NCI-H345 treated with DMSO at 0.1 percent for 48 hours (cell line): ENCODE data around the gene HEPHL1.
A peak's percentile ranks its signal among the peaks of the same experiment; 100 is the strongest.
"Not testable (repeated sequence)": the region's sequence is repeated elsewhere in the genome, so short reads cannot be mapped to it uniquely, and the experiment has no call there.

Experiments used
- DNase-seq: peaks from one replicate; lab custom pipeline; 2025; ENCODE audit not compliant: unreplicated experiment; lab: John Stamatoyannopoulos, UW

Gene HEPHL1

DNA sequence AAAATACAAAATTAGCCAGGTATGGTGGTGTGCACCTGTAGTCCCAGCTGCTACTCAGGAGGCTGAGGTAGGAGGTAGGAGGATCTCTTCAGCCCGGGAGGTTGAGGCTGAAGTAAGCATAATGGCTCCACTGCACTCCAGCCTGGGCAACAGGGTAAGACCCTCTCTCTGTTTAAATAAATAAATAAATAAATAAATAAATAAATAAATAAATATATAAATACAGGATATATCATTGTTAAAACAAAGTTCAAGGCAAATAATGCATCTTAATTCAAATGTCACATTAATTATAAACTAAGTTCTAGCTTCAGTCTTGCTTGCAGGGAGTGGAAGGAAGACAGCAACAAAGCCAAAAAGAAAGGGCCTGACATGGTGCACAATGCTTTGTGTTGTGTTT lies 63.0 kb downstream of the HEPHL1 start:
- no peak for DNase-seq

DNA sequence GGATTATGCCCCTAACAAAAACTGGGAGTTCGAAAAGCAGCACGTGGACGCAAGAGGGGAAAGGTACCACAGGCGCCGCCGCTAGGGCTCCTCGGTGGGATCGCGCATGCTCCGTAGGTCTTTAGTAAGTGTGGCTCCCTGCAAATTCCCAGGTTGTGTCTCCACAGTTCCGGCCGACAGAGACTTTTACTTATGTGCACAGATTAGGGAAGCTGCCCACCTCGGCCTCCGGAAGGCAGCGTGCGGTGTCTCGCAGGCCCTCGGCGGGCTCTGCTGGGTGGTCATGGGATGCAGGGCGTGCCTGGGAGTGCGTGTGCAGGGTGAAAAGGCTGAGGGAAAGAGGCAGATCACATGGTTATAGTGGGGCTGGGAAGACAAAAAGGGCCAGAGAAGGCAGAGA lies 67.8 kb downstream of the HEPHL1 start:
- DNase-seq: no peak

DNA sequence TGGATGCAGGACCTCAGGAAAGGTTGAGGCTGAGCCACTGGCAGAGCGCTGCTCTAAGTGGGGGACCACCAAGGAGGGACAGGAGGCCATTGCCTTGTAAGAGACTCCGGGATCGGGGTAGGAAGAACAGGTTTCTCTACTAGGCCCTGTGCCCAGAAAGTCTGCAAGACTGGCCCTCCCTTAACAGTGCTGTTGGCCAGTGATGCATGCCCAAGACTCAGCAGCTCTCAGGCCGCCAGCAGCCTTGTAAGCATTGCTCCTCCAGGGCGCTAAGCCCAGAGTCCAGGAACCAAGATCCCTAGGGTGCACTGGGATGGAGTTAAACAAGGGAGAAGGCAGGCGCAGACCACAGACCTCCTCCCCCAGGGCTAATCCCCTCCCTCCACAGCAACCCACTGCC lies 68.2 kb downstream of the HEPHL1 start:
- no peak for DNase-seq

DNA sequence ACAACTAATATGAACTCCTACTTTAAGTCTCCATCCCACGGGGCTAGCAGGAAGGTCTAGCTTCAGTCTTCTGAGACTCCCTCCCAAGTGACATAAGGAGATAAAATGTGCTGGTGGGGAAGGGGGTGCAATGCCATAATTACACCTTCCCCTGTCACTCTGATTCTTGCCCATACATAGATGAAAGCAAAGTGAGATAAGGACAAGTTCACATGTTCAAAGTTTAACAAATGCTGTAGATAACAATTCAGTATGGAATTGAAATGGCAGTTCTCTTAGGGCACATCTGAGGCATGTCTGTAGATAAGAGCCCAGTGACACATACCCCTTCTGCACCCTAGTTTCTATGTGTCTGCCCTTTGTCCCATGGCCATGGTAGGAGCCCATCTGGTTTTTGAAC lies 69.2 kb downstream of the HEPHL1 start:
- no peak for DNase-seq

DNA sequence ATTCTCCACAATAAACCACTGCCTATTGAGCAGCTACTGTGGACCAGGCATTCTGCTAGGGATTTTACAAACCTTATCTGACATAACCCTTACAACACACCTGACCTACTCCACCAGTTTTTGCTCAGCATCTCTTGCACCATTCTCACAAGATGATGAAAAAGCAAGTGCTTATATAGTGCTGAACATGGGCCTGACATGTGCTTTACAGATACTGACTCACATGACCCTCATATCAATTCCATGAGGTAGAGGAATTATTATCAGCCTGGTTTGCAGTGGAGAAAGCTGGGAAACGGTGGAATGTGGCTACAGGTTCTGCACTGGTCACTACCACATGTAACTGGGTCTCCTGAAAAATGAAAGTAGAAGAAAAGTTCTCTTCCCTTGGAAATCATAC lies 69.9 kb downstream of the HEPHL1 start:
- no peak for DNase-seq

DNA sequence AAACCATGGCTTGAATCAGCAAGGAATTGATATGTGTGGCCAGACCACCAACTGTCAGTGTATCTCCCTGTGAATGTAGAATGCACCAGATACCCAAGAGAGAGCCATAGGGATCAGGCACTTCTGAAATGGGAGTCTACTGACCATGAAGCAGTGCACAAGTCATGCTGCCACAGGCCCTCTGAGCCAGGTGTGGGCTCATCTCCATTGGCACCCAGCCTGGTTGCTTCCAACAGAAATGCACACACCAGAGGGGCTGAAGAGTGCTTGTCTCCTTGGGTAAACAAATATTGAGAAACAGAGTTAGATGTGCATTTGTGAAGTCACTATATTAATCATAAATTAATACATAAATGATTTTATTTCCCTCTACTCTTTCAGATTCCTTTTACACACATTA lies 79.1 kb downstream of the HEPHL1 start:
- peak; percentile 77 for DNase-seq

DNA sequence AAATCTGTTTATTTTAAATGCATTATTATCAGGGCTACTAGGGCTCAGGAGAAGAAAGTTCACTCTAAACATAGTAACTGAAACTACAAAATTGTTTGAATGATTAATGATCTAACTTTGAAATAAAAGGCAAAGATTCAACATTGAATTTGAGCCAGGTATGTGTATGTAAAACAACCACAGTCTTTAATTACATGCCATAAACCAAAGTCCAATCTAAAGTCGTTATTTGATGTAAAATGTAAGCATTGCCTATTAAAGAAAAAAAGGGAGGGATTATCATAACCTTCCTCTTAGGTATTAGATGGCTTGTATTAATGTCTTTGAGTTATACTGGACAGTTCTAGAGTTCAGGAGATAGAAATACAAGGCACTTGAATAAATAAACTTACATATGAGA lies 82.3 kb downstream of the HEPHL1 start:
- no peak for DNase-seq

DNA sequence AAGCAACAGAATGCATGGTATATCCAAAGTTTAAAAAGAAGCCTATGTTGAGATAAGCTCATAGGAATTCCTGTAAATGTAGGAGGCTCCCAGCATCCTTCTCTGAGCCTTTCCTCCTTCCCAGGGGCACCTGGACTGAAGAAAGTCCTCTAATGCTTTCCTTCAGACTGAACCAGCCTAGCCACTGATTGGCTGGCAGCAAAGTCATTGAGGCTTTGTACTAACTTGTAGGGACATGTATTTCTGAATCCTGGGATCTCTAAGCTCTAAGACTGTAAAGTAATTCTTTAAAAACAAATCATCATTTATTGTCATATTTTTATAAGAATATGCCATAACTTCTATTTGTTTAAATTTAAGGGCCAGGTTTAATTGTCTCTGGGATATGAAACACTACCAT lies 83.6 kb downstream of the HEPHL1 start:
- no peak for DNase-seq

DNA sequence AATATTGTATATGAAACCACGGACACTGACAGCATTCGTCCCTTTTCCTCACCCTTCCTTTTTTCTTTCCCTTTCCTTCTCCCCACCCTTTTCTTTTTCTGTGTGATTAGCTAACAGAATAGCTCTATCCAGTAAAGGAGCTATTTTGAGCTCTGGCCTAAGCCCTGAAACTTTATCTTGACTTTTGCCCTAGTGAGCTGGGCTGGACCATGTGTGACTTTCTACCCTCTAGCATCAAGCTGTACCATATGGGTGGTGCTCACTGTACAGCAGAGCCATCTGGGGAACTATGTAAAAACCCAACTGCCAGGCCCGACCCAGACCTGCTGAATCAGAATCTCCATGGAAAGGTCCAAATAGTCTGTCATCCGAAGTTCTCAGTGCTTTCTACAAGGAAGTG lies 85.6 kb downstream of the HEPHL1 start:
- no peak for DNase-seq

DNA sequence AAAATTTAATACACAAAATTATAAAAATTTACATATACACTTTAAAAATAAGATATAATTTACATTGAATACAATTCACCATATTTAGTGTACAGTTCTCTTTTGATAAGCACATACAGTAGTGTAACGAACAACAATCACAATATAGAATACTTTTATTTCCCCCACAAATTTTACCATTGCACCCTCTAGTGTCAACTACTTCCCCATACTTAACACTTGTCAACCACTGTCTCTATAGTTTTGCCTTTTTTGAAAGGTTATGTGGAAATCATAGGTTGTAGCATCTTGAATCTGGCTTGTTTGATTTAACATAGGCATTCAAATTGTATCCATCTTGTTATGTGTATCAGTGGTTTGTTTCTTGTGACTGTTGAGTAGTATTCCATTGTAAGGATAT lies 86.2 kb downstream of the HEPHL1 start:
- DNase-seq: no peak

DNA sequence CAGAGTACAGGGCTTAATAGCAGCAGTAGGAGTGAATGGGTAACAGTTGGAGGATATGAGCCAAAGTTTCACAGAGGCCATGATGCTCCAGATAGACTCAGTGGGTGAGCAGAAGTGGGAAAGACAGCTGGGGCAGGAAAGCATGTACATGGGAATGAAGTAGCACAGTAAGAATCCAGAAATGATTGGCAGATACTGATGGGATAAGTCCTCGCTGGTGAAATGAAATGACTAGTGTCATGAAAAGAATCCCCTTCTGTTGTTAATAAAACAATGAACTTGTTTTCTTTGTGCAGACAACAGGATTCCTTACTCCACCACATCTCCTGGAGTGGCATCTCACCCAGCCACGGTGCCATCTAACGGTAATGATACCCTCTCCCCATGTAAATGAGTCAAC lies 90.1 kb downstream of the HEPHL1 start:
- DNase-seq: no peak

DNA sequence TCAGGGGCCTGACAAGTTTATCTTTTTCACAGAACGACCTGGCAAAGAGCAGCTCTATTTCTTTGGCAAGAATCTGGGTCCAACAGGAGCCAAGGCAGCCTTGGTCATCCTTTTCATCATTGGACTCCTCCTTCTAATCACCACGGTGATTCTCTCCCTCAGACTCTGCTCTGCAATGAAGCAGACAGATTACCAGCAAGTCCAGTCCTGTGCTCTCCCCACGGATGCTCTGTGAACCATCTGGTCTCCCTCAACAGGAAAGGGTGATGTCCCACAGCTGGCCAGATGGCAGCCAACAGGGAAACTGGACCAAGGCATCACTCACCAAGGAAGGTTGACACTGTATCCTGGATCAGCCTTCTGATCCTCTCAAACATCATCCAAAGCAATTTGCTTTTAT lies 90.5 kb downstream of the HEPHL1 start:
- no peak for DNase-seq

DNA sequence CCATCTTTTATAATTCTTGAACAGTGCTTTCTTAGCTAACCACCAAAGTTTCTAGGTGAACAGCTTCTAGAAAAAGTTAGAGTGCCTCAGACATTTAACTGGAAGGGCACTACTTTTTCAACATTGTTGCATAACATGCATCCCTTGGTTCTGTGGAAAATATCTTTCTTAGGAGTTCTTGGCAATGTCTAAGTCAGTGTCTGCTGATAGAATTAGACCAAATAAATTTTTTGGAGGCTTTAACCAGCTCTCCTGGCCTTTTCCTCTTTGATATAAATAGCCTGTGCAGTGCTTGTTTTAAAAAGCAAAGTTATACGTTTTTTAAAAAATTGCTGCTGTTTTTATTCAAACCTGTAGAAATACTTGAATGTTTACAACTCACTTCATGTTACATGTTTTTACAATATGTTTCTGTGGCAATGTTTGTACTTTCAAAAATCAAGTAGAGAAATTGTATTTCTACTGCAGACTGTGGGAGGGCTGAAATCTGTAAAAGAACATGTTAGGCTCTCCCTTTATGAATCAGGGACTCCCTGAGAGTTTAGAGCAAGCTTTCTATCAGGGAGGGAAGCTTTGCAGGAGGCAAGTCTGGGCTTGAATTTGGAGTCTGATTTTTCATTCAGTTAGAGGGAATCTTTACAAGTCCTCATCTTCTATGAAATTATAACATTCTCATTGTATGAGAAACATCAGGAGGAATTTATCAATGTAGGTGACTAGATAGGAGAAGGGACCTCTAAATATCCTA lies 91.2 kb downstream of the HEPHL1 start:
- no peak for DNase-seq

DNA sequence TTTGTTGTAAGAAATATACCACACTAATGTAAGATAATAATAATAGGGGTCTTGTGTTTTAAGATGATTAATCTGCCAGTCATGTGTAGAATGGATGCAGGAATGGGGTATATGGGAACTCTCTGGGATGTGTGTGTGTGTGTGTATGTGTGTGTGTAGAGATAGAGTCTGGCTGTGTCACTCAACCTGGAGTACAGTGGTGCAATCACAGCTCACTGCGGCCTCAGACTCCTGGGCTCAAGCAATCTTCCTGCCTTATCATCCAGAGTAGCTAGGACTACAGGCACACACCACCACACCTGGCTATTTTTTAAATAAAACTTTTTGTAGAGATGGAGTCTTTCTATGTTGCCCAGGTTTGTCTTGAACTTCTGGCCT lies 96.0 kb downstream of the HEPHL1 start:
- no peak for DNase-seq

DNA sequence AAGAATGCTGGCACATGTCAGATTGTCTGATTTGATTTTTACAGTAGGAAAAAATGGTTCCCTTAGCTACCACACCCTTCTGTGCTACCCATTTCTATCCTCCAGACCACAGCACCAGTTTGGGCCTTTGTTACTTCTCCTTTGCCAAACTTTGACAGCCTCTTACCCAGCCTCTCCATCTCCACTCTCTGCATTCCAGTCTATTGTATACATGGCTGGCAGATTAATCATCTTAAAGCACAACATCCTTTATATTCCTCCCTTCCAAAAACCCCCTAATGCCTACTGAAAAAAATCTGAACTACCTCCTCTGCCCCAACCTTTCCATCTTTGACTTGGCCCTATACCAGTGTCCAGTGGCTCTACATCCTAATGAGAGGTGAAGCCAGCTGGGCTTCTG lies 96.7 kb downstream of the HEPHL1 start:
- DNase-seq: no peak

DNA sequence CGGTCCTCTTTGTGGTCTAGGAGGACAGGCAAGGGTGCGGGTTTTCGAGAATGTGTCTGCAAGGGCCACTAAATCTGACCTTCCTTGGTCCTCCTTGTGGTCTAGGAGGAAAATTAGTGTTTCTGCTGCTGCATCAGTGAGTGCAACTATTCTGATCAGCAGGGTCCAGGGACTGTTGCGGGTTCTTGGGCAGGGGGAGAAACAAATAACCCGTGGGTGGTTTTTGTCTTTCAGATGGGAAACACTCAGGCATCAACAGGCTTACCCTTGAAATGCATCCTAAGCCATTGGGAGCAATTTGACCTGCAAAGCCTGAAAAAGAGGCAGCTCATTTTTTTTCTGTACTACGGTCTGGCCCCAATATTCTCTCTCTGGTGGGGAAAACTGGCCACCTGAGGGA lies 98.5 kb downstream of the HEPHL1 start:
- not testable (repeated sequence) for DNase-seq

DNA sequence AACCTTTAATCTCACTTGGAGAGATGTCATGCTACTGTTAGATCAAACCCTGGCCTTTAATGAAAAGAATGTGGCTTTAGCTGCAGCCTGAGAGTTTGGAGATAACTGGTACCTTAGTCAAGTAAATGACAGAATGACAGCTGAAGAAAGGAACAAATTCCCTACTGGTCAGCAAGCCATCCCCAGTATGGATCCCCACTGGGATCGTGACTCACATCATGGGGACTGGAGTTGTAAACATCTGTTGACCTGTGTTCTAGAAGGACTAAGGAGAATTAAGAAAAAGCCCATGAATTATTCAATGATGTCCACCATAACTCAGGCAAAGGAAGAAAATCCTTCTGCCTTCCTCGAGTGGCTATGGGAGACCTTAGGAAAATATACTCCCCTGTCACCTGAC lies 99.4 kb downstream of the HEPHL1 start:
- not testable (repeated sequence) for DNase-seq

DNA sequence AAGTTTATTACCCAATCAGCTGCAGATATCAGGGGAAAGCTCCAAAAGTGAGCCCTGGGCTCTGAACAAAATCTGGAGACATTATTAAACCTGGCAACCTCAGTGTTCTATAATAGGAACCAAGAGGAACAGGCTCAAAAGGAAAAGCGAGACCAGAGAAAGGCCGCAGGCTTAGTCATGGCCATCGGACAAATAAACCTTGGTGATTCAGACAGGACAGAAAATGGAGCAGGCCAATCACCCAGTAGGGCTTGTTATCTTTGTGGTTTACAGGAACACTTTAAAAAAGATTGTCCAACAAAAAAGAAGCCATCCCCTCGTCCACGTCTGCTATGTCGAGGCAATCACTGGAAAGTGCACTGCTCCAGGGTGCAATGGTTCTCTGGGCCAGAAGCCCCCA lies 99.8 kb downstream of the HEPHL1 start:
- no peak for DNase-seq

DNA sequence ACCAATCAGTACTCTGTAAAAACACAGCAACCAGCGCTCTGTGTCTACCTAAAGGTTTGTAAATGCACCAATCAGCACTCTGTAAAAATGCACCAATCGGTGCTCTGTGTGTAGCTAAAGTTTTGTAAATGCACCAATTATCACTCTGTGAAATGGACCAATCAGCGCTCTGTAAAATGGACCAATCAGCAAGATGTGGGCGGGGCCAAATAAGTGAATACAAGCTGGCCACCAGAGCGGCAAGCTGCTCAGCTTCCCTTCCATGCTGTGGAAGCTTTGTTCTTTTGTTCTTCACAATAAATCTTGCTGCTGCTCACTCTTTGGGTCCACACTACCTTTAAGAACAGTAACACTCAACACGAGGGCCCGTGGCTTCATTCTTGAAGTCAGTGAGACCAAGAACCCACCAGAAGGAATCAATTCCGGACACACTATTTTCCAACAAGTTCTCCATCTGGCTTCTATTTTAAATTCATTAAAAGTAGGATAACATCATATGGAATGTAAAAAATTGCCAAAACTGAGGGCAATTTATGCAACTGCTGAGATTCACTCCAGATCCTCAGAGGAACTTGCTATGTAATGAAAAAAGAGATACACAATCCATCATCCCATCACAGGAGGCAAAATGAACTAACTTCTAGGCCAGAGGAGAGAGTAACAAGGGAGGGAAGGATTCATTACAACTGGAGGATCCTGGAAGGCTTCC lies 104.4 kb downstream of the HEPHL1 start:
- no peak for DNase-seq

DNA sequence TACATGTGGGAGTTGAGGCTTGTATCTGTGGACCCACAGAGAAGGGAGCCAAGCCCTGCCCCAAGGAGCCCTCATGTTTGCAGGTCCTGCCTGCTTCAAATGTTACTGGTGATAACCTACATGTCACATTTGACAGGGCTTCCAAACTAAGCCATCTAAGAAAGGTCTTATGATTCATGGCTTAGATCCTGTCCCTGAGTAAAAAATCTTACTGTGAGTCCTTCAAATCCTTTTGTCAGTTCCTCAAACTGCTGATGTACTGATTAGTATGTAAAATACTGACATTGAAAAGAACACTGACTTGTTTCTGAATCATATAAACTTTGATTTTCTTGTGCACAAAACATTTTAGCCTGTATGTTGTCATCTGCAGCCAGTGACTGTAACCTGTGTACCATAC lies 106.5 kb downstream of the HEPHL1 start:
- no peak for DNase-seq

DNA sequence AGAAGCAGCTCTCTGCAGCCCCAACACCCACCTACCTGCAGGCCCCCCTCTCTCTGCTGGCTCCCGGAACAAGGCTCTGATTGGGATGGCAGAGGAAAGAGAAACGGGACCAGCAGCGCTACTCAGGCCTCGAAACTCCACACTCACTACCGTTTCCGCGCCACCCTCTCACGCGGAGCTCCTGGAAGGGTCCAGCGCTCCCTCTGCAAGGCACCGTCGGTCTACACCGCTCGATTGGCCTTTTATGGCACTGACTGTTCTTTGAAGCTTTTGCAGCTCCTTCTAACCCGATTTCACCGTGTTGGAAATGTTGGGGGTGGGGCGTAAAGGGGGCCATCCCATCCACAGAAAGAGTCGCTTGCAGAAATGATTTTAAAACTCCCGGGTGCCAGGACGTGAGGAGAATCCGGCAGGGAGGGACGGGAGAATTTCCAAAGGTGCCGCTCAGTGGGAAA lies 107.2 kb downstream of the HEPHL1 start:
- no peak for DNase-seq

DNA sequence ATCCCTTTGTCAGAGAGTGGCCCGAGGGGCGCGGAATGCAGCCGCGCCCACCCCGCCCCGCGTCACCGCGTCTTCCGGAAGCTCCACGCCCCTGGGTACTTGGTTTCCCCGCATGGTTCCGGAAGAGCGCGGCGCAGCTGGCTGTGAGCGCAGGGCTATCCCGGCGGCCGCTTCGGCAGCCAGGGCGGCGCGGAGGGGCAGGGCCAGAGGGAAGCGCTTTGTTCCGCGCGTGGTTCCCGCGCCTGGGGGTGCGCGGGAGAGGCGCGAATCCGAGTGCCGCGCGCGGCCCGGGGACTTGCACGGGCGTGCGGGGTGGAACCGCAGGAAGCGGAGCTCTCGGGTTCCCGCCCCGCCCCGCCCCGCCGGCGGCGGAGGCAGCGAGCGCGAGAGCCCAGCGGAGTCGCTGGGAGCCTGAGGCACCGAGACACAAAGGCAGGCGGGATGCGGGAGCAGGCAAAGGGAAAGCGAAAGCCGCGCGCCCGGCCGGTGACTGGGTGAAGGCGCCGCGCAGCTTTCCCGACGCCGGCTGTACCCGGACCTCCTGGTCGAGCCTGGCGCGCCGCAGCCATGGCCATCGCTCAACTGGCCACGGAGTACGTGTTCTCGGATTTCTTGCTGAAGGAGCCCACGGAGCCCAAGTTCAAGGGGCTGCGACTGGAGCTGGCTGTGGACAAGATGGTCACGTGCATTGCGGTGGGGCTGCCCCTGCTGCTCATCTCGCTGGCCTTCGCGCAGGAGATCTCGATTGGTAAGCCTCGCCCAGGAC lies 107.8 kb downstream of the HEPHL1 start, which contains the start of gene PANX1:
TSS of gene PANX1 (plus strand) at position 96 of the 766 bp plus-strand sequence. CDS start at position 568, 472 bp downstream.
- DNase-seq: peak; percentile 80
